ENCODE measurements around the gene CTIF.

CTIF gene

DNA sequence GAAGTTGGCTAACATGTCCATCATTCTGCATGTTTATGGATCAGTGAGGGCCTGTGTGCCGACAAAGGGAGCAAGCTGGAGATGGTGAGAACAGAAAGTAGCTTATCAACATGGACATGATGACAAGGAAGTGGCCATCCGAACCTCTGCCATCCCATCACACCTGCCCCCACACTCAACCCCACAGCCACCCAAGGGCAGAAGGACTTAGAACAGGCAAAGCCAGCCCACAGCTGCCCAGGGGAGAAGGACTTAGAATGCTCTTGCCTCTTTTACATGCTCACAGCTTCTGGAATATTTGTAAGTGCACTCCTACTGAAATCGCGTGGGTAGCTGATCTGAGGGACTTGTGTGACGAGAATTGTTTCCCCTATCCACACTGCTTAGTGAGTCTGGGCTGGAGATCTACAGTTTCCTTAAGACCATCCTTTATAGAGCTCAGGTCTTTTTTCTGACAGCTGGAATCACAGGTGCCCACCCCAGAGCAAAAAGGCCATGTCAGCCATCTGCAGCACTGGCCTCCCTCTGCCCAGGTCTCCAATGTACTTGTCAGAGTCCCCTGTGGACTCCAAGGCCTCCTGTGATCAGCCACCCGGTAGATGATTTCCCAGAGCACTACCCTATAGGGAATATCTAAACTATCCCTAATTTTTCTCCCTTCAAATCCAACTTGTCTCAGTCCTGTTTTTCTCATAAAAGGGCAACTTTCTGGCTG, 257.8 kb downstream of the CTIF start:
- POLR2A ChIA-PET: no interaction called here
- DNase-seq (ENCODE audit: low read depth, low spot score): no peak
- H3K4me3 ChIP-seq (ENCODE audit: low read depth, low read length): no peak overlapping the region
- TF ChIP-seq, protein P1, sequence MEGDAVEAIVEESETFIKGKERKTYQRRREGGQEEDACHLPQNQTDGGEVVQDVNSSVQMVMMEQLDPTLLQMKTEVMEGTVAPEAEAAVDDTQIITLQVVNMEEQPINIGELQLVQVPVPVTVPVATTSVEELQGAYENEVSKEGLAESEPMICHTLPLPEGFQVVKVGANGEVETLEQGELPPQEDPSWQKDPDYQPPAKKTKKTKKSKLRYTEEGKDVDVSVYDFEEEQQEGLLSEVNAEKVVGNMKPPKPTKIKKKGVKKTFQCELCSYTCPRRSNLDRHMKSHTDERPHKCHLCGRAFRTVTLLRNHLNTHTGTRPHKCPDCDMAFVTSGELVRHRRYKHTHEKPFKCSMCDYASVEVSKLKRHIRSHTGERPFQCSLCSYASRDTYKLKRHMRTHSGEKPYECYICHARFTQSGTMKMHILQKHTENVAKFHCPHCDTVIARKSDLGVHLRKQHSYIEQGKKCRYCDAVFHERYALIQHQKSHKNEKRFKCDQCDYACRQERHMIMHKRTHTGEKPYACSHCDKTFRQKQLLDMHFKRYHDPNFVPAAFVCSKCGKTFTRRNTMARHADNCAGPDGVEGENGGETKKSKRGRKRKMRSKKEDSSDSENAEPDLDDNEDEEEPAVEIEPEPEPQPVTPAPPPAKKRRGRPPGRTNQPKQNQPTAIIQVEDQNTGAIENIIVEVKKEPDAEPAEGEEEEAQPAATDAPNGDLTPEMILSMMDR (IDR thresholded peaks at IDR 0.05; ENCODE audit: insufficient read depth, low read length, missing control alignments): no peak
- CTCF ChIA-PET: interaction anchor here (0.6 to 2.8 kb wide), 3 partner anchors 12 to 320 kb away, joined by 3 to 9 read pairs (median 3); no protein-coding TSS in a partner anchor

DNA sequence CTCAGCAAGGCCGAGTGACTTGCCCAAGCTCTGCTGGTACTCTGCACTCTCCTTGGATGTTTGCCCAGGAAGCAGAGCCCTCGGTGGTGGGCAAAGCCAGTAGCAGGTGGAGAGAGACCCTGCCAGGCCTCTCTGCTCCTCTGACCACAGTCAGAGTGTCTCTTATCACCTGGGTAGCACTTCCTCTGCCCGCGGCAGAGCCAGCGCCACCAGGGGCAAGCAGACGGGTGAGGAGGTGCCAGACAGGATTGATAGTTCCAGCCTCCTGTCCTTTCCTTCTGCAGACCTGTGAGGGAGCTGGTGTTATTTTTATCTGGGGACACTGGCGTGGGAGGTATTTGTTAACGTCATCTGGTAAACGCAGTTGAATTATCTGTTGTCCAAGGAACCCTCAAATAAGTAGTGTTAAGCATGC, 259.0 kb downstream of the CTIF start:
- TF ChIP-seq, protein P1 (IDR thresholded peaks at IDR 0.05; ENCODE audit: insufficient read depth, low read length, missing control alignments): no peak
- DNase-seq (ENCODE audit: low read depth, low spot score): no peak
- ChIA-PET CTCF (interaction anchor here (1.5 kb wide), 1 partner anchor 11 kb away, joined by 3 read pairs; no protein-coding TSS in a partner anchor), POLR2A (no interaction called here)
- H3K4me3 ChIP-seq (ENCODE audit: low read depth, low read length): no peak overlapping the region

DNA sequence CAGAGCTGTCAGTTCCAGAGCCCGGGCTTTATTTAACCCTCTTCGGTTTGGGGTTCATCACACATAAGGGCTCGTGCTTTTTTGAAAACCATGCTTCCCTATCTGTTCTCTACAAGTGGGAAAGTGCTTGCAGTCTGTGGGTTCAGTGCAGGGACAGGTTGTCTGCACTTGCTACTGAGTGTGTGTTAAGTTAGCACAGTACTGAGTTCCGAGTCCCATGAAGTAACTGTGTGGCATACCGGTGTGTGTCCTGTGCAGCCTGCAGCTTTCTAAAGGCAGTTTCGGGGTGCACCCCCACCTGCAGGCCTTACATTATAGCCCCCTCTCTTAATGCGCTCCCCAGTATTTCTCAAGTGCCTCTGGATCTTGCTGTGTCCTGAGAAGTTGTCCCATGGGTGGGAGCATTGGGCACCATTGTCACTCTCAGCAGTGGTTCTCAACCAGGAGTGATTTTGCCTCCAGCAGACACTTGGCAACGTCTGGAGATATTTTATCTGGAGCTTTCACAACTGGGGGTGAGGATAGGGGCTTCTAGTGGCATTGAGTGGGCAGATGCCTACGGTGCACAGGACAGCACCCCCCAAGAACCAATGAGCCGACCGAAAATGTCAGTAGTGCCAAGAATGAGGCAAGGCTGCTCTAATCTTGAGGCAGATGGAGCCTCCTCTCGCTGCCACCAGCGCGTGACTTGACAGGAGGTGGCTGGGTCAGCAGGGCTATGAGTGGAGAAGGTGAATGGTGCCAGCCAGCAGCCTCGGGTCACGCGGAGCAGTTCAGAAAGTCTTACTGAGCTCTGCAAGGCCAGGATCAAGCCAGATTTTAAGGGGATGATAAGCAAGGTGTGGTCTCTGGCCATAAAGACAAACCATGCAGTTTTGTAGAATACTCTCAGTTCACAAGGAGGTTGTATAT, 259.8 kb downstream of the CTIF start:
- H3K4me3 ChIP-seq (ENCODE audit: low read depth, low read length): no peak overlapping the region
- ChIA-PET POLR2A (no interaction called here), CTCF (no interaction called here)
- DNase-seq (ENCODE audit: low read depth, low spot score): no peak
- TF ChIP-seq, protein P1 (IDR thresholded peaks at IDR 0.05; ENCODE audit: insufficient read depth, low read length, missing control alignments): no peak

DNA sequence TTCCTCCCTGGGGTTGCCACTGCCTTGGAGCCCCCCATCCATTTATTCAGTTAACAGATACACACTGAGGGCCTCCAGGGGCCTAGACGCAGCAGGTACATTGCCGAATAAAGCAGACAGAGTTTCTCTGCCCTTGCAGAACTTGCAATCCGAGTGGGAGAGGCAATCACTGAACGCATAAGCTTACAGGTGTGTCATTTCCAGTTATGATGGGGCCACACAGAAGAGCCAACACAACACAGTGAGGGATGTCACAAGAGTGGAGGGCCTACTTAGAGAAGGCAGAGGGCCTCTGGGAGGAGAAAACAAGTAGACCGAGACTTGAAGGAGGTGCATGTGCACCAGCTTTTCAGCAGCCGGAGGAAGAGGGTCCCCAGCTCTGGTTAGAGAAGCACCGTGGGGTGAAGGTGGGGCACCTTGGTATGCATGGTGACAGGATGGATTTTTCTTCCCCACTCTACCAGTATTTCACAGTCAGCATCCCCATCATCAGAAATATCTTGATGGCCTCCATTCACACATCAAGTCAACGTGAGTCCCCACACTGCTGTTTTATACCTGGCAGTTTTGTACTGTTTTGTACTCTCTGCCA, 261.0 kb downstream of the CTIF start:
- no peak overlapping the region for H3K4me3 ChIP-seq (ENCODE audit: low read depth, low read length)
- ChIA-PET CTCF (no interaction called here), POLR2A (no interaction called here)
- TF ChIP-seq, protein P1 (IDR thresholded peaks at IDR 0.05; ENCODE audit: insufficient read depth, low read length, missing control alignments): no peak
- no peak for DNase-seq (ENCODE audit: low read depth, low spot score)

DNA sequence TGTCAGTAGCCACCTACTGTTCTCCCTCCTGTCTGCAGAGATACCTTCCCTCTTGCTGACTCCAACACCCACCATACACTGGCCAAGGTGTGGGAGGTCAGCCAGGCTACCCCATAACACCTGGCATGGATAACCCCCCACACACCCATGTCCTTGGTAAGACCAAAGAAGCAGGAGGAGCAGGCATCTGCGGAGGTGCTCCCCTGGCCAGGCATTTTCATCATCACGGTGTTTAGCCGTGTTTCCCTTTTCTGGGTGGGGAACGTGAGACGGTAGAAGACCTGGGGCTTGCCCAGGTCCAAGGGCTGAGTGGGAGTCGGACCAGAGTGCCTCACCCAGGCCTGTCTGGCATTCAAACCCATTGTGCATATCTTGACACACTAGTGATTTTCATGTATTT, 261.6 kb downstream of the CTIF start:
- no peak overlapping the region for H3K4me3 ChIP-seq (ENCODE audit: low read depth, low read length)
- TF ChIP-seq, protein P1 (IDR thresholded peaks at IDR 0.05; ENCODE audit: insufficient read depth, low read length, missing control alignments): no peak
- ChIA-PET CTCF (interaction anchor here (0.7 to 1.8 kb wide), 2 partner anchors 10 to 28 kb away, joined by 3 to 6 read pairs; no protein-coding TSS in a partner anchor), POLR2A (no interaction called here)
- no peak for DNase-seq (ENCODE audit: low read depth, low spot score)
